ENCODE measurements around the gene TIMM50.

The TIMM50 gene

DNA sequence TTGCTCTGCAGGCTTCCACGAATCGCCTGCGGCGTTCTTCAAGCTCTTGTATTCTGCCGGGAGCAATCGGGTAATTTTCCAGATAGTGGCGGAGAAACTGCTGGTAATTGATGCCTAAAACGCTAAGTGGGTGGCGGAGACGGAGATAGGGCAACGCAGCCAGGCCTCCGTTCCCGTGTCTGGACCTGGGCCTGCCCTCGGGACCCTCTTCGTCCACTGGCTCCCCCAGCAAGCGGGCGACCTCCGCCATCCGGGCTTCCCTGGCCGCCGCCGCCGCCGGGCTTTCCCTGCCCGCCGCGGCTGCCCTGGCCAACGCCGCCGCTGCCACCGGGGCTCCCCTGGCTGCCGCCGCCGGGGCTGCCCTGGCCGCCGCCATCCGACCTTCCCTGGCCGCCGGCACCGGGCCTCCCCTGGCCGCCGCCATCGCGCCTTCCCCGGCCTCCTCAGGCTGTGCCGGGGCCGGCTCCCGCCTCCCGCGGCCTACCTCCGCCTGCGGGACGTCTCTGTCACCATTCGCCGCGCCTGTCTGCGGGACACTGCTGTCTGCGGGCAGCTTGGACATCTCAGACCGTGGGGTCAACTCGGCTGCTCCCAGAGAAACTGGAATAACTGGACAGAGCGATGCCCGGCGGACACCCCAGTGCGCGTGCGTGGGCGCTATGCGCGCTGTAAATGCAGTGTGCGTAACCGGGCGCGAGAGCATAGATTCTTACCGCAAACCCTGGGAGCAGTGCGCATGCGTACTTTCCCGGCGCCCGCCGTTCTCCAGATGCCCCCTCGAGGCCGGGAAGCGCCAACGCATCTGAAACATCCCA is 59.1 kb downstream of the TIMM50 start, which contains the start of gene EID2:
EID2 (minus strand) TSS at position 644 of the 815 bp plus-strand sequence; CDS start at position 562, 82 bp downstream.
- Histone ChIP-seq H3K27me3 (ENCODE audit: low read depth, low read length) (0 out of 2 replicates have a peak, but pooled peaks cover 4% of the 10 kb centered on the region), H3K4me3 (ENCODE audit: low read length) (peak within 1 kb of the TSS; percentile 94), H3K36me3 (replicated peaks; ENCODE audit: low read depth, low read length) (peaks cover 4% of the 10 kb centered on the region), H3K4me1 (ENCODE audit: low read length) (peaks cover 17% of the 10 kb centered on the region), H3K9me3 (ENCODE audit: insufficient read depth, low read length) (no peaks in the 10 kb centered on the region), H2AFZ (ENCODE audit: low read depth, low read length) (peak within 1 kb of the TSS; percentile 100), H3K27ac (ENCODE audit: low read length) (peak within 1 kb of the TSS; percentile 60), H4K20me1 (ENCODE audit: insufficient read depth, low read length) (peaks cover 5% of the 10 kb centered on the region; the same call in 1 of the 2 replicates), H3K79me2 (ENCODE audit: low read length) (peaks cover 25% of the 10 kb centered on the region), H3K9ac (ENCODE audit: low read length) (peak within 1 kb of the TSS; percentile 88), H3K4me2 (ENCODE audit: low read length) (peak within 1 kb of the TSS; percentile 97)
- TF ChIP-seq, protein P1, sequence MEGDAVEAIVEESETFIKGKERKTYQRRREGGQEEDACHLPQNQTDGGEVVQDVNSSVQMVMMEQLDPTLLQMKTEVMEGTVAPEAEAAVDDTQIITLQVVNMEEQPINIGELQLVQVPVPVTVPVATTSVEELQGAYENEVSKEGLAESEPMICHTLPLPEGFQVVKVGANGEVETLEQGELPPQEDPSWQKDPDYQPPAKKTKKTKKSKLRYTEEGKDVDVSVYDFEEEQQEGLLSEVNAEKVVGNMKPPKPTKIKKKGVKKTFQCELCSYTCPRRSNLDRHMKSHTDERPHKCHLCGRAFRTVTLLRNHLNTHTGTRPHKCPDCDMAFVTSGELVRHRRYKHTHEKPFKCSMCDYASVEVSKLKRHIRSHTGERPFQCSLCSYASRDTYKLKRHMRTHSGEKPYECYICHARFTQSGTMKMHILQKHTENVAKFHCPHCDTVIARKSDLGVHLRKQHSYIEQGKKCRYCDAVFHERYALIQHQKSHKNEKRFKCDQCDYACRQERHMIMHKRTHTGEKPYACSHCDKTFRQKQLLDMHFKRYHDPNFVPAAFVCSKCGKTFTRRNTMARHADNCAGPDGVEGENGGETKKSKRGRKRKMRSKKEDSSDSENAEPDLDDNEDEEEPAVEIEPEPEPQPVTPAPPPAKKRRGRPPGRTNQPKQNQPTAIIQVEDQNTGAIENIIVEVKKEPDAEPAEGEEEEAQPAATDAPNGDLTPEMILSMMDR (IDR thresholded peaks at IDR 0.05; ENCODE audit: low read depth, low read length): peak; percentile 73
- TF ChIP-seq EZH2phosphoT487 (IDR thresholded peaks at IDR 0.05; ENCODE audit: low read depth): no peak

DNA sequence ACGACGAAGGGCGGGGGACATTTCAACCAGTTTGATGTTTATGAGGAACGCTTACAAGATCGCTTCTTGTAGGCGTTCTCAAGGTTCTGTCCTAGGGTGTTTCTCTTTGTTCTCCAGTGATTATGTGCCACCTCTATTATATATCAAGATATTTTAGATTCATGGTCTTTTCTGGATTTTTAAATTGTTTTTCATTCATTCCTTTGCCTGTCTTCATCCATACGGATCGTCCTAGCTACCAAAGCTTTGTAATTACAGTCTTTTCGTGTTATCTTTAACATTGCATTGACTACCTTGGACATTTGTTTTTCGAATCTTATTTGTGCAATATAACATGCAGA is 59.7 kb downstream of the TIMM50 start:
- Histone ChIP-seq H4K20me1 (ENCODE audit: insufficient read depth, low read length) (peaks cover 5% of the 10 kb centered on the region; the same call in 1 of the 2 replicates), H3K9ac (ENCODE audit: low read length) (peak overlapping the region; percentile 62), H2AFZ (ENCODE audit: low read depth, low read length) (peak overlapping the region; percentile 100), H3K79me2 (ENCODE audit: low read length) (peaks cover 25% of the 10 kb centered on the region), H3K36me3 (replicated peaks; ENCODE audit: low read depth, low read length) (peaks cover 4% of the 10 kb centered on the region), H3K4me3 (ENCODE audit: low read length) (peak overlapping the region; percentile 94), H3K27ac (ENCODE audit: low read length) (no peak overlapping the region), H3K4me1 (ENCODE audit: low read length) (peaks cover 17% of the 10 kb centered on the region), H3K27me3 (ENCODE audit: low read depth, low read length) (0 out of 2 replicates have a peak, but pooled peaks cover 4% of the 10 kb centered on the region), H3K9me3 (ENCODE audit: insufficient read depth, low read length) (no peaks in the 10 kb centered on the region), H3K4me2 (ENCODE audit: low read length) (peak overlapping the region; percentile 97)
- no peak for TF ChIP-seq EZH2phosphoT487 (IDR thresholded peaks at IDR 0.05; ENCODE audit: low read depth)
- TF ChIP-seq, protein P1 (IDR thresholded peaks at IDR 0.05; ENCODE audit: low read depth, low read length): no peak

Measured in OCI-LY3 (cell line).